HepG2 (cell line): ENCODE data around the gene FAHD1. TPM values are rescaled to one million over a fixed set of nuclear protein-coding genes. Genes with fewer than 3 reads are reported as not detected.

Experiments used
- ARNTL ChIP-seq: sonication (generic); formaldehyde crosslinking; IDR thresholded peaks from 2 replicates; pipeline ENCODE4 v1.4.0; 2020; ENCODE audit warnings: mild to moderate bottlenecking, missing genetic modification reagents
- CENPT ChIP-seq: sonication (generic); formaldehyde crosslinking; IDR thresholded peaks from 2 replicates; pipeline ENCODE4 v1.8.0; 2022; ENCODE audit warnings: low read depth, mild to moderate bottlenecking, moderate library complexity, missing genetic modification reagents
- ELF3 ChIP-seq: IDR thresholded peaks from 2 replicates; pipeline ENCODE4 v1.6.1; 2016; ENCODE audit warnings: missing genetic modification reagents, missing compliant biosample characterization
- FOXM1 ChIP-seq: sonication (generic); formaldehyde crosslinking; IDR thresholded peaks from 2 replicates; pipeline ENCODE4 v1.5.0; 2020; ENCODE audit warnings: missing genetic modification reagents
- GFI1 ChIP-seq: sonication (generic); formaldehyde crosslinking; IDR thresholded peaks from 2 replicates; pipeline ENCODE4 v1.5.0; 2020; ENCODE audit warnings: missing genetic modification reagents, mild to moderate bottlenecking, borderline replicate concordance
- KAT2B ChIP-seq: fragments of 150-350 bp; IDR thresholded peaks from 2 replicates; pipeline ENCODE4 v1.6.1; 2014; ENCODE audit warnings: low read depth, low read length, borderline replicate concordance
- MIER3 ChIP-seq: IDR thresholded peaks from 2 replicates; pipeline ENCODE4 v1.6.1; 2016; ENCODE audit warnings: missing compliant biosample characterization, borderline replicate concordance
- MTA3 ChIP-seq: sonication (generic); formaldehyde crosslinking; IDR thresholded peaks from 2 replicates; pipeline ENCODE4 v1.4.0; 2020; ENCODE audit warnings: missing genetic modification reagents
- NFE2L2 ChIP-seq: fragments of 150-350 bp; IDR thresholded peaks from 2 replicates; pipeline ENCODE4 v1.6.1; 2014; ENCODE audit warnings: low read length
- NFKBIZ ChIP-seq: IDR thresholded peaks from 2 replicates; pipeline ENCODE4 v1.6.1; 2018; ENCODE audit warnings: missing genetic modification reagents, missing compliant biosample characterization
- RBM39 ChIP-seq: fragments of 200-400 bp; formaldehyde crosslinking; IDR thresholded peaks from one replicate; pipeline ENCODE4 v1.6.1; 2018; ENCODE audit warnings: antibody characterized with exemption, mild to moderate bottlenecking, low read depth, low read length; ENCODE audit not compliant: poor library complexity, severe bottlenecking
- SMARCE1 ChIP-seq: fragments of 450-650 bp; IDR thresholded peaks from 2 replicates; pipeline ENCODE4 v1.6.1; 2017; ENCODE audit warnings: borderline replicate concordance
- SYNCRIP ChIP-seq: fragments of 200-400 bp; formaldehyde crosslinking; IDR thresholded peaks from 2 replicates; pipeline ENCODE4 v1.6.1; 2018; ENCODE audit warnings: mild to moderate bottlenecking, low read depth, low read length; ENCODE audit not compliant: insufficient read depth
- ZMYM2 ChIP-seq: sonication (generic); formaldehyde crosslinking; IDR thresholded peaks from 2 replicates; pipeline ENCODE4 v1.8.0; 2022; ENCODE audit warnings: mild to moderate bottlenecking, missing genetic modification reagents
- ZNF3 ChIP-seq: IDR thresholded peaks from 2 replicates; pipeline ENCODE4 v1.7.0; 2017; ENCODE audit warnings: inconsistent platforms
- ZNF451 ChIP-seq: sonication (generic); formaldehyde crosslinking; IDR thresholded peaks from 2 replicates; pipeline ENCODE4 v1.5.0; 2020; ENCODE audit warnings: mild to moderate bottlenecking, missing genetic modification reagents
- polyA plus RNA-seq, 8 experiments: library from polyadenylated mRNA; depleted of rRNA in 3 of 8; stranded (reverse) in 7 of 8; unstranded in 1 of 8; fragments of >200 nt; fragmentation: Illumina TruSeq in 4 of 8; extraction: Trizol in 4 of 8; gene quantifications; 2 replicates each; pipeline versions ENCODE4 v1.2.1 to v1.2.3, GENCODE V29; 2011 to 2016; ENCODE audit warnings: low read depth in 4 of 8, missing spikeins in 1 of 8, mixed read lengths in 1 of 8; ENCODE audit not compliant: insufficient read depth in 1 of 8
- total RNA-seq, 5 experiments: library from RNA; depleted of rRNA; stranded (reverse); fragments of >200 nt; fragmentation: Illumina TruSeq; extraction: Trizol; gene quantifications; 2 replicates each; pipeline ENCODE4 v1.2.3, GENCODE V29; 2016; ENCODE audit warnings: low read depth in 1 of 5
- TF ChIP-seq, protein P1 (sequence below): sonication (generic); formaldehyde crosslinking; IDR thresholded peaks from 2 replicates; pipeline ENCODE4 v1.8.0; 2022; ENCODE audit warnings: mild to moderate bottlenecking, missing genetic modification reagents; ENCODE audit not compliant: insufficient replicate concordance
- TF ChIP-seq, protein P2 (sequence below): sonication (generic); formaldehyde crosslinking; IDR thresholded peaks from 2 replicates; pipeline ENCODE4 v1.4.0; 2020; ENCODE audit warnings: missing genetic modification reagents
- TF ChIP-seq, protein P3 (sequence below): sonication (generic); formaldehyde crosslinking; IDR thresholded peaks from 2 replicates; pipeline ENCODE4 v1.4.0; 2020; ENCODE audit warnings: mild to moderate bottlenecking, missing genetic modification reagents, borderline replicate concordance
- TF ChIP-seq, protein P4 (sequence below): sonication (generic); formaldehyde crosslinking; IDR thresholded peaks from 2 replicates; pipeline ENCODE4 v1.5.1; 2020; ENCODE audit warnings: missing genetic modification reagents, mild to moderate bottlenecking, borderline replicate concordance

The FAHD1 gene
- total and polyA plus RNA-seq, 2 of the 13 experiments (the other 11 are each of a cell fraction or from before 2014, with no cell fraction given) = 39.0 to 45.3 TPM

DNA sequence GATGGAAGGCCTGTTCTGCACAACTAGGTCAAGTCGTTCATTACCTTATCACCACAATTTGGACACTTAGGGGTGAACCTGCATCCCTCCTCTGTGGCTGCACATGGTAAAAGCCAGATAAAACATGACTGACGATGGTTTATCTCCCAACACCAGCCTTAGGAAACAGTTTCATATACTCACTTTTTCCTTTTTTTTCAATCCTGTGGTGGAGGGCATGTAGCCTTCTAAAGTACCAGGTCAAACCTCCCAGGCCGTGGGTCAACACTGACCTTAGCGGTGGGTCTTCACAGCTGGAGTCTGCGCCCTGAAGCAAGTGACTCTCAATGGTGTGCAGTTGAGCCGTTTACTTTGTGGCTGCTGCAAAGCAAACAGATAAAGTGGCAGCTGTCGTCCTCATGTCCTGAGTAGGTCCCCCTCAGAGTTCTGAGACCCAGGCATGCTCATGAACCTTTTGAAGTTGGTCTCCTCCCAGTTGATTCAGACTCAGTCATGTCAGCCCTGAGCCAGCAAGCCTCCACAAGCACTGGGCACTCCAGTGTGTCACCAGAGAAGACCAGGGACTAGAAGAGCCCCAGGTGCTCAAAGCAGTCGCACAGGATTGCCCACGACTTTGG is 5.9 kb downstream of the FAHD1 start (continued):
- TF ChIP-seq, protein P1, sequence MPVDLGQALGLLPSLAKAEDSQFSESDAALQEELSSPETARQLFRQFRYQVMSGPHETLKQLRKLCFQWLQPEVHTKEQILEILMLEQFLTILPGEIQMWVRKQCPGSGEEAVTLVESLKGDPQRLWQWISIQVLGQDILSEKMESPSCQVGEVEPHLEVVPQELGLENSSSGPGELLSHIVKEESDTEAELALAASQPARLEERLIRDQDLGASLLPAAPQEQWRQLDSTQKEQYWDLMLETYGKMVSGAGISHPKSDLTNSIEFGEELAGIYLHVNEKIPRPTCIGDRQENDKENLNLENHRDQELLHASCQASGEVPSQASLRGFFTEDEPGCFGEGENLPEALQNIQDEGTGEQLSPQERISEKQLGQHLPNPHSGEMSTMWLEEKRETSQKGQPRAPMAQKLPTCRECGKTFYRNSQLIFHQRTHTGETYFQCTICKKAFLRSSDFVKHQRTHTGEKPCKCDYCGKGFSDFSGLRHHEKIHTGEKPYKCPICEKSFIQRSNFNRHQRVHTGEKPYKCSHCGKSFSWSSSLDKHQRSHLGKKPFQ = no peak
- no peak for TF ChIP-seq SYNCRIP
- TF ChIP-seq FOXM1 (CRISPR knock-in tag) = no peak
- no peak for TF ChIP-seq CENPT (CRISPR knock-in tag)
- peak; percentile 80 for TF ChIP-seq ARNTL (CRISPR knock-in tag)
- TF ChIP-seq GFI1 = 0 out of 2 replicates have a peak, but pooled peaks have one; percentile 15
- TF ChIP-seq, protein P2, sequence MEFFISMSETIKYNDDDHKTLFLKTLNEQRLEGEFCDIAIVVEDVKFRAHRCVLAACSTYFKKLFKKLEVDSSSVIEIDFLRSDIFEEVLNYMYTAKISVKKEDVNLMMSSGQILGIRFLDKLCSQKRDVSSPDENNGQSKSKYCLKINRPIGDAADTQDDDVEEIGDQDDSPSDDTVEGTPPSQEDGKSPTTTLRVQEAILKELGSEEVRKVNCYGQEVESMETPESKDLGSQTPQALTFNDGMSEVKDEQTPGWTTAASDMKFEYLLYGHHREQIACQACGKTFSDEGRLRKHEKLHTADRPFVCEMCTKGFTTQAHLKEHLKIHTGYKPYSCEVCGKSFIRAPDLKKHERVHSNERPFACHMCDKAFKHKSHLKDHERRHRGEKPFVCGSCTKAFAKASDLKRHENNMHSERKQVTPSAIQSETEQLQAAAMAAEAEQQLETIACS = no peak
- TF ChIP-seq, protein P3, sequence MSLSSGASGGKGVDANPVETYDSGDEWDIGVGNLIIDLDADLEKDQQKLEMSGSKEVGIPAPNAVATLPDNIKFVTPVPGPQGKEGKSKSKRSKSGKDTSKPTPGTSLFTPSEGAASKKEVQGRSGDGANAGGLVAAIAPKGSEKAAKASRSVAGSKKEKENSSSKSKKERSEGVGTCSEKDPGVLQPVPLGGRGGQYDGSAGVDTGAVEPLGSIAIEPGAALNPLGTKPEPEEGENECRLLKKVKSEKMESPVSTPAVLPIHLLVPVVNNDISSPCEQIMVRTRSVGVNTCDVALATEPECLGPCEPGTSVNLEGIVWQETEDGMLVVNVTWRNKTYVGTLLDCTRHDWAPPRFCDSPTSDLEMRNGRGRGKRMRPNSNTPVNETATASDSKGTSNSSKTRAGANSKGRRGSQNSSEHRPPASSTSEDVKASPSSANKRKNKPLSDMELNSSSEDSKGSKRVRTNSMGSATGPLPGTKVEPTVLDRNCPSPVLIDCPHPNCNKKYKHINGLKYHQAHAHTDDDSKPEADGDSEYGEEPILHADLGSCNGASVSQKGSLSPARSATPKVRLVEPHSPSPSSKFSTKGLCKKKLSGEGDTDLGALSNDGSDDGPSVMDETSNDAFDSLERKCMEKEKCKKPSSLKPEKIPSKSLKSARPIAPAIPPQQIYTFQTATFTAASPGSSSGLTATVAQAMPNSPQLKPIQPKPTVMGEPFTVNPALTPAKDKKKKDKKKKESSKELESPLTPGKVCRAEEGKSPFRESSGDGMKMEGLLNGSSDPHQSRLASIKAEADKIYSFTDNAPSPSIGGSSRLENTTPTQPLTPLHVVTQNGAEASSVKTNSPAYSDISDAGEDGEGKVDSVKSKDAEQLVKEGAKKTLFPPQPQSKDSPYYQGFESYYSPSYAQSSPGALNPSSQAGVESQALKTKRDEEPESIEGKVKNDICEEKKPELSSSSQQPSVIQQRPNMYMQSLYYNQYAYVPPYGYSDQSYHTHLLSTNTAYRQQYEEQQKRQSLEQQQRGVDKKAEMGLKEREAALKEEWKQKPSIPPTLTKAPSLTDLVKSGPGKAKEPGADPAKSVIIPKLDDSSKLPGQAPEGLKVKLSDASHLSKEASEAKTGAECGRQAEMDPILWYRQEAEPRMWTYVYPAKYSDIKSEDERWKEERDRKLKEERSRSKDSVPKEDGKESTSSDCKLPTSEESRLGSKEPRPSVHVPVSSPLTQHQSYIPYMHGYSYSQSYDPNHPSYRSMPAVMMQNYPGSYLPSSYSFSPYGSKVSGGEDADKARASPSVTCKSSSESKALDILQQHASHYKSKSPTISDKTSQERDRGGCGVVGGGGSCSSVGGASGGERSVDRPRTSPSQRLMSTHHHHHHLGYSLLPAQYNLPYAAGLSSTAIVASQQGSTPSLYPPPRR = peak; percentile 89
- no peak for TF ChIP-seq RBM39
- TF ChIP-seq MTA3 (CRISPR knock-in tag) = no peak
- TF ChIP-seq SMARCE1 = no peak
- no peak for TF ChIP-seq NFE2L2
- TF ChIP-seq ELF3 (CRISPR knock-in tag) = peak; percentile 57; the same call in 1 of the 2 replicates
- 0 out of 2 replicates have a peak, but pooled peaks have one; percentile 46 for TF ChIP-seq MIER3 (CRISPR knock-in tag)
- TF ChIP-seq NFKBIZ (CRISPR knock-in tag) = no peak
- TF ChIP-seq, protein P4, sequence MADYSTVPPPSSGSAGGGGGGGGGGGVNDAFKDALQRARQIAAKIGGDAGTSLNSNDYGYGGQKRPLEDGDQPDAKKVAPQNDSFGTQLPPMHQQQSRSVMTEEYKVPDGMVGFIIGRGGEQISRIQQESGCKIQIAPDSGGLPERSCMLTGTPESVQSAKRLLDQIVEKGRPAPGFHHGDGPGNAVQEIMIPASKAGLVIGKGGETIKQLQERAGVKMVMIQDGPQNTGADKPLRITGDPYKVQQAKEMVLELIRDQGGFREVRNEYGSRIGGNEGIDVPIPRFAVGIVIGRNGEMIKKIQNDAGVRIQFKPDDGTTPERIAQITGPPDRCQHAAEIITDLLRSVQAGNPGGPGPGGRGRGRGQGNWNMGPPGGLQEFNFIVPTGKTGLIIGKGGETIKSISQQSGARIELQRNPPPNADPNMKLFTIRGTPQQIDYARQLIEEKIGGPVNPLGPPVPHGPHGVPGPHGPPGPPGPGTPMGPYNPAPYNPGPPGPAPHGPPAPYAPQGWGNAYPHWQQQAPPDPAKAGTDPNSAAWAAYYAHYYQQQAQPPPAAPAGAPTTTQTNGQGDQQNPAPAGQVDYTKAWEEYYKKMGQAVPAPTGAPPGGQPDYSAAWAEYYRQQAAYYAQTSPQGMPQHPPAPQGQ (CRISPR knock-in tag) = no peak
- no peak for TF ChIP-seq KAT2B
- TF ChIP-seq ZNF3 (CRISPR knock-in tag) = no peak
- 0 out of 2 replicates have a peak, but pooled peaks have one; percentile 52 for TF ChIP-seq ZNF451
- peak; percentile 40; the same call in 1 of the 2 replicates for TF ChIP-seq ZMYM2 (CRISPR knock-in tag)
